Ovary (tissue), 9 donors: Measurements from ENCODE around the gene TRPM2. TPM values are rescaled to one million over a fixed set of nuclear protein-coding genes. Genes with fewer than 3 reads are reported as not detected.

ENCODE experiments used
- DNase-seq, 5 donors: peaks; one replicate each; pipeline ENCODE4 v3.0.0-alpha.2; 2019 to 2020
- H3K27ac ChIP-seq, 2 donors: fragments of 200-600 bp; one replicate each; pipeline versions ENCODE4 v1.5.1 to v1.8.0; 2019 to 2022
- H3K27me3 ChIP-seq: fragments of 200-600 bp; one replicate; pipeline ENCODE4 v1.8.0; 2022
- H3K36me3 ChIP-seq: fragments of 200-600 bp; sonication (generic); one replicate; pipeline ENCODE4 v1.5.1; 2019
- H3K4me1 ChIP-seq: one replicate; pipeline ENCODE4 v1.8.1; 2013; ENCODE audit warnings: mild to moderate bottlenecking, moderate library complexity; ENCODE audit not compliant: insufficient read depth
- H3K4me3 ChIP-seq: fragments of 200-600 bp; sonication (generic); one replicate; pipeline ENCODE4 v1.5.1; 2017
- H3K9me3 ChIP-seq, 2 donors: fragments of 200-600 bp in 1 of 2; sonication (generic) in 1 of 2; one replicate each; pipeline versions ENCODE4 v1.5.1 to v1.8.1; 2013 to 2019; ENCODE audit warnings: mild to moderate bottlenecking in 1 of 2, moderate library complexity in 1 of 2
- EP300 ChIP-seq: sonication (generic); formaldehyde crosslinking; IDR thresholded peaks from one replicate; pipeline ENCODE4 v1.6.1; 2017; ENCODE audit warnings: antibody characterized with exemption
- POLR2A ChIP-seq: fragments of 450-650 bp; IDR thresholded peaks from one replicate; pipeline ENCODE4 v1.6.1; 2017; ENCODE audit warnings: antibody characterized with exemption, mild to moderate bottlenecking, moderate library complexity
- WGBS, 3 donors: extraction: QIAGEN DNeasy Blood & Tissue Kit in 1 of 3; methylation state at CpG; one replicate each; pipeline versions ENCODE4 v1.1.5 to v1.1.7; 2013 to 2017; 5-methylcytosine and 5-hydroxymethylcytosine counted together
- intact Hi-C, 4 donors: fragments of 100-400 bp; cut with DNase I; formaldehyde crosslinking; loops; one replicate each; pipeline versions ENCODE4 v1.11.0 to v1.15.1; 2022 to 2023
- polyA plus RNA-seq, 2 donors: library from polyadenylated mRNA; stranded (reverse); fragments of 200-250 nt in 1 of 2; fragments of 350-450 nt in 1 of 2; fragmentation: Illumina TruSeq in 1 of 2; extraction: RNeasy Lipid Tissue Mini Kit (QIAGEN cat#74804) in 1 of 2; gene quantifications; one replicate each; pipeline ENCODE4 v1.2.3, GENCODE V29; 2013 to 2014
- total RNA-seq, 7 donors: library from RNA; depleted of rRNA in 2 of 7; stranded (reverse); fragments of >200 nt in 2 of 7; fragmentation: NEBNext Ultra II Directional in 3 of 7; extraction: Animal tissue kit (Norgen Biotek cat#: 25700) in 3 of 7; gene quantifications; one replicate each; pipeline versions ENCODE4 v1.1.0 to v1.2.4, GENCODE V29; 2016 to 2023
- TF ChIP-seq, protein P1 (sequence below), 3 donors: fragments of 450-650 bp in 2 of 3; fragments of 200-600 bp in 1 of 3; IDR thresholded peaks; one replicate each; pipeline versions ENCODE4 v1.5.1 to v1.8.0; 2016 to 2022; ENCODE audit warnings: antibody characterized with exemption in 3 of 3, mild to moderate bottlenecking in 1 of 3
- donor health status: DM: no; HTN: no; CAD: no; lungs with moderate emphysema.
- donor health status: DM: no; HTN: no; CAD: no.
- donor health status: Bipolar disorder and iron deficiency.
- donor health status: DM: yes; HTN: yes; CAD: no.
- donor health status: DM: no; HTN: no; CAD: no.
- donor health status: DM: yes; HTN: yes; CAD: no.

The TRPM2 gene
- total and polyA plus RNA-seq, 9 donors, result 0.48 to 7.0 (median 1.8) TPM

DNA sequence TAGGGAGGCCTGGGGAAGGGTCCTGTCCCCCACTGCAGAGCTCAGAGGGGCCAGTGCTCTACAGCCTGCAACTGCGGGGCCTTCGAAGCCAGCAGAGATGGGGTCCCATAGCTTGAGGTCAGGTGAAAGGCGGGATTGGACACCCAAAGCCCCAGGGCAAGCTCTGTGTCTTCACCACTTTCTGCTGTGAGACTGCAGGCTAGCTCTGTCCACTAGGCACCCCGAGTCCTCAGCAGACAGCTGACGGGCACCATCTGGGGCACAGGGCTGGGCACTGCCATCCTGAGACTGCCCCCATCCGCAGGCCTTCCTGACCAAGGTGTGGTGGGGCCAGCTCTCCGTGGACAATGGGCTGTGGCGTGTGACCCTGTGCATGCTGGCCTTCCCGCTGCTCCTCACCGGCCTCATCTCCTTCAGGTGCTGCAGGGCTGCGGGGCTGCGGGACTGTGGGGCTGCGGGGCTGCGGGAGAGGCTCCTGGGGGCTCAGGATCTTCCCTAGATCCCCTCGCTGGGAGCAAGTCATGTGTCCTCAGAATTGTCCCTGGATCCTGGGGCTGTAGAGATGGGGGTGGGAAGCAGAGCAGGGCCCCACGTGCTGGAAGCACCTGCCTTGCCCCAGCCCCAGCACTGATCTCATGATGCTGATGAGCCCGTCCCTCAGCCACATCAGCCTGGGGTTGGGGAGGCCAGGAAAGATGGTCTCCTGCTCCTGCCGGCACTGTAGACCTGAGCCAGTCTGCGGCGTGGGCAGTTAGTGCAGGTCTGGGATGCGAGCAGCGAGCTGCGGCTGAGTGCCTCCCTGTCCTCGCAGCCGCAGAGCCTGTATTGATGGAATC lies 46.8 kb downstream of the TRPM2 start:
- Histone ChIP-seq H3K27me3 (no peaks in the 10 kb centered on the region), H3K4me1 (no peaks in the 10 kb centered on the region), H3K9me3 (no peaks in the 10 kb centered on the region), H3K27ac (no peak overlapping the region), H3K36me3 (no peaks in the 10 kb centered on the region), H3K4me3 (no peak overlapping the region)
- WGBS, 3 donors, result 78 to 83% (median 79%) methylated on average over 24 to 25 of the region's 25 CpGs
- DNase-seq, result peak in 1 of 5 donors; percentile 7
- TF ChIP-seq, protein P1, sequence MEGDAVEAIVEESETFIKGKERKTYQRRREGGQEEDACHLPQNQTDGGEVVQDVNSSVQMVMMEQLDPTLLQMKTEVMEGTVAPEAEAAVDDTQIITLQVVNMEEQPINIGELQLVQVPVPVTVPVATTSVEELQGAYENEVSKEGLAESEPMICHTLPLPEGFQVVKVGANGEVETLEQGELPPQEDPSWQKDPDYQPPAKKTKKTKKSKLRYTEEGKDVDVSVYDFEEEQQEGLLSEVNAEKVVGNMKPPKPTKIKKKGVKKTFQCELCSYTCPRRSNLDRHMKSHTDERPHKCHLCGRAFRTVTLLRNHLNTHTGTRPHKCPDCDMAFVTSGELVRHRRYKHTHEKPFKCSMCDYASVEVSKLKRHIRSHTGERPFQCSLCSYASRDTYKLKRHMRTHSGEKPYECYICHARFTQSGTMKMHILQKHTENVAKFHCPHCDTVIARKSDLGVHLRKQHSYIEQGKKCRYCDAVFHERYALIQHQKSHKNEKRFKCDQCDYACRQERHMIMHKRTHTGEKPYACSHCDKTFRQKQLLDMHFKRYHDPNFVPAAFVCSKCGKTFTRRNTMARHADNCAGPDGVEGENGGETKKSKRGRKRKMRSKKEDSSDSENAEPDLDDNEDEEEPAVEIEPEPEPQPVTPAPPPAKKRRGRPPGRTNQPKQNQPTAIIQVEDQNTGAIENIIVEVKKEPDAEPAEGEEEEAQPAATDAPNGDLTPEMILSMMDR (IDR thresholded peaks at IDR 0.05), result no peak
- no peak for TF ChIP-seq POLR2A
- no peak for TF ChIP-seq EP300
- intact Hi-C loops, result no loop called here

GRCh38 chr21:44400791-44401385 lies 47.5 kb downstream of the TRPM2 start:
- intact Hi-C loops, result no loop called here
- WGBS, 3 donors, result 66 to 75% (median 70%) methylated on average over 4 to 14 of the region's 14 CpGs
- DNase-seq, result peak in 1 of 5 donors; percentile 10
- Histone ChIP-seq H3K4me3 (no peak overlapping the region), H3K27ac (no peak overlapping the region), H3K9me3 (no peaks in the 10 kb centered on the region), H3K27me3 (no peaks in the 10 kb centered on the region), H3K4me1 (no peaks in the 10 kb centered on the region), H3K36me3 (no peaks in the 10 kb centered on the region)
- TF ChIP-seq, protein P1 (IDR thresholded peaks at IDR 0.05), result no peak
- TF ChIP-seq EP300 (no peak), POLR2A (no peak)

DNA sequence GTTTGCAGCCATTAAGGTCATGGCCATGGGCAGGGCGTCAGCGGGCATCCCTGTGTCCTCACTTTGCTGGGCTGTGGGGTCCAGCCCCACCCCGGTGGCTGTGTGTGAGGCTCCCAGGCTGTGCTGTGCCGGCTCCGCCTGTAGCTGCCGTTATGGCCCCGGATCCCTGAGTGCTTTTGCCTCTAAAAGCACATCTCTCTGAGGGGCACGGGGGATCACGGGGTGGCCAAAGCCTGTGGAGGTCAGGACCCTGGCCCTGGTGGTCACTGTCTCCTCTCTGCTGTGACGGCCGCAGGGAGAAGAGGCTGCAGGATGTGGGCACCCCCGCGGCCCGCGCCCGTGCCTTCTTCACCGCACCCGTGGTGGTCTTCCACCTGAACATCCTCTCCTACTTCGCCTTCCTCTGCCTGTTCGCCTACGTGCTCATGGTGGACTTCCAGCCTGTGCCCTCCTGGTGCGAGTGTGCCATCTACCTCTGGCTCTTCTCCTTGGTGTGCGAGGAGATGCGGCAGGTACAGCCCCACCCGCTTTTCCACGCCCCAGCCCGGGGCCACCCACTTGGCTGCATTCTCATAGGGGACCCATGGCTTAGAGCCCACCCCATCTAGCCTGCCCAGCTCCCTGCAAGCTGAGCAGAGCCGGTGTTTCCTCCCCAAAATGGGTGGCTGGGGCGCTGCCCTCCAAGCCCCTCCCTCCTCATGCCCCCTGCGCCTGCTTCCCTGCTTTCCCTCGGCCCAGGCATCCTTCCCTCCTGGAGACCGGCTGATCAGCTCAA lies 48.2 kb downstream of the TRPM2 start:
- H3K4me1 ChIP-seq, result no peaks in the 10 kb centered on the region
- DNase-seq, result peak in 1 of 5 donors; percentile 20
- no peaks in the 10 kb centered on the region for H3K36me3 ChIP-seq
- no peak overlapping the region for H3K27ac ChIP-seq
- no peaks in the 10 kb centered on the region for H3K9me3 ChIP-seq
- H3K4me3 ChIP-seq, result no peak overlapping the region
- WGBS, 3 donors, result 76 to 80% (median 79%) methylated on average over 32 of the region's 32 CpGs
- H3K27me3 ChIP-seq, result no peaks in the 10 kb centered on the region
- TF ChIP-seq EP300 (no peak), POLR2A (no peak)
- TF ChIP-seq, protein P1 (IDR thresholded peaks at IDR 0.05), result no peak
- intact Hi-C loops, result no loop called here

DNA sequence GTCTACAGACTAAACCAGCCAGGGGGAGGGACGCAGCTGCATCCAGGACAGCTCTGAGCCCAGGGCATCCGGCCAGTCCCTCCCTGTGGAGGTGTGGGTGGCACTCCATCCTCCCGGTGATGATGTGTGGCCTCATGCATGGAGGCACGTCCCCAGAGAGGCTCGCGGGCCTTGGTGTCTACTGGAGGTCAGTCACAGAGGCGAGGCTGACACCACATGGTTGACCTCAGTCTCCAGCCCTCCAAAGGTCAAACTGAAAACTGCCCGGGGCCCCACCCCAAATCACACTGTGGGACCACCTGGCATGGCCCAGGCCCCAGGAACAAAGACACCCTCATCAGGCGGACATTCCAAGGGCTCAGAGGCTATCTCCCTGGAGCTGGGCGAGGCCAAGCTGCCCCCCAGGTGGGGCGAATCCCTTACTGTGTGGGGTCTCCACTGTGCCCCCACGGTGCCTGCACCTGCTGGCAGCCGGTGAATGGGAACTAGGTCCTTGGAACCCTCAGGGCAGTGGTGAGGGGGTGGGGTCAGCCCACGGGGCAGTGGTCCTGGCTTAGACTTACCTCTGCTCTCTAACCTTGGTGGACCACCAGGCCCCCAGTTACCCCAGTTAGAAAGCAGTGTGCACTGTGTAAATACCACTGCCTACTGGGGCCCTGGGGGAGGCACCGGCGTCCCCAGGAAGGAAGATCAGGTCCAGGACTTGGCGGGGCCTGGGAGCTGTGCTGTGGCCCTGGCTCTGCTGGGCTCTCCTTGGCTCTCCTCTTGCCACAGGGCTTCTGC lies 49.1 kb downstream of the TRPM2 start:
- Histone ChIP-seq H3K9me3 (no peaks in the 10 kb centered on the region), H3K4me1 (no peaks in the 10 kb centered on the region), H3K36me3 (no peaks in the 10 kb centered on the region), H3K4me3 (no peak overlapping the region), H3K27ac (no peak overlapping the region), H3K27me3 (no peaks in the 10 kb centered on the region)
- DNase-seq, result peak in 1 of 5 donors; percentile 17
- 73 to 78% (median 75%) methylated on average over 17 of the region's 17 CpGs for WGBS, 3 donors
- intact Hi-C loops, result no loop called here
- TF ChIP-seq EP300 (no peak), POLR2A (no peak)
- TF ChIP-seq, protein P1 (IDR thresholded peaks at IDR 0.05), result no peak
